HG02938 (cell line): ENCODE data around the gene KCNIP4.

Experiments used
- ATAC-seq: cut with Tn5 transposase; IDR thresholded peaks from one replicate; pipeline ENCODE4 v1.9.1; 2021; ENCODE audit warnings: mild to moderate bottlenecking, moderate library complexity; ENCODE audit not compliant: unreplicated experiment

The KCNIP4 gene

DNA sequence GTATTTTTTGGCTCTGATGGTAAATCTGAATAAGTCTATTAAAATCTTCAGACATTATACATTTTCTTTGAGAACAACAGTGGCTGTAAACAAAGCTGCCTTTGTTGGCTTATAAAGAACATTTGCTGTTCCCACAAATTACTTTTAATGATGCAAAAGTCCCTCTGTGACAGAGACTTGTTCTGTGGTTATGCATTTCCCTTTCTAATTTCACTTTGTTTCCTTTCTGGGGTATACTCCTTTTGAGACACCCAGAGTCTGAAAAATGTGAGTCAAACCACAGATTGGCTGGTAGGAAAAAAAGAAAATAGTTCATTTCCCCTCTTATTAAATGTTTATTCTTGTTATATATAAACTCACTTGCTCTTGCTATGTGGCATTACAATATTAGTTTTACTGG lies 845.9 kb downstream of the KCNIP4 start:
- ATAC-seq = no peak

- ATAC-seq = no peak
These were observed 850.7 kb downstream of the KCNIP4 start for GRCh38 chr4:21097865-21098264.

DNA sequence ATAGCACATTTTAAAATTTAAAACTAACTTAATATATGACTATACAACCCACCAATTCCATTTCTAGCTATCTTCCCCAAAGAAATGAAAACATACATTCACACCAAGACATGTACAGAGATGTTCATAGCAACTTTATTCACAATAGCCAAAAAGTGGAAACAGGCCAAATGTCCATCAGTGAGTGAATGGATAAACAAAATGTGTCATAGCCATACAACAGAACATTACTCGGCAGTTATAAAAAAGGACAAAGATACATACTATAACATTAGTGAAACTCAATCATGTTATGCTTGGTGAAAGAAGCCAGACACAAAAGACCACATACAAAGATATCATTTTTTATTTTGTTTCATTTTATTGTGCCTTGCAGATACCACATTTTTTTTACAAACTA lies 851.5 kb downstream of the KCNIP4 start:
- ATAC-seq = no peak

GRCh38 chr4:21092531-21092930 lies 856.0 kb downstream of the KCNIP4 start:
- ATAC-seq = no peak

DNA sequence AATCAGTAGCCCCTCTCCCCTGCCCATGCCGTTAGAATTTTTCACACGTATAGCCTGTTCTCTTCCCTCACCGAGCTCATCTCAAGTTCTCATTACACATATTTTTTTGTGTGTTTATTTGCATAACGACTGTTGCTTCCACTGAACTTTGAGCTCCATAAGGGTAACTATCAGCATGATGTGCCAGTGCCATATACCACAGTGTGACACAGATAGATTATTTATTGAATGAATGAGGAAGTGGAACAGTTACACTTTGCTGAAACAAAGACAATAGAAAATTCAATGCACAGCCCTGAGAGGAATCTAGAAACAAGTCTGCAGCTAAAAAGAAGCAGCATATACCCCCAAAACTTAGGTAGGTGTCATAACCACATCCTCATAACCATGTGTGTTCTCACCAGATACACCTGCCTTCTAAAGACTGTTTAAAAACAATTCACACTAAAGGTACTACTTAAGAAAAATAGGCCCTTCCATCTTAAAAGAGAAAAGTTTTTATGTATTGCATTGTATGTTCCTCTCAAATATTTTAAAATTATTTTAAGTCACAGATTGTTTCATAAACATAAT lies 858.4 kb downstream of the KCNIP4 start:
- ATAC-seq = no peak

GRCh38 chr4:21083413-21083812 lies 865.2 kb downstream of the KCNIP4 start:
- ATAC-seq = no peak

DNA sequence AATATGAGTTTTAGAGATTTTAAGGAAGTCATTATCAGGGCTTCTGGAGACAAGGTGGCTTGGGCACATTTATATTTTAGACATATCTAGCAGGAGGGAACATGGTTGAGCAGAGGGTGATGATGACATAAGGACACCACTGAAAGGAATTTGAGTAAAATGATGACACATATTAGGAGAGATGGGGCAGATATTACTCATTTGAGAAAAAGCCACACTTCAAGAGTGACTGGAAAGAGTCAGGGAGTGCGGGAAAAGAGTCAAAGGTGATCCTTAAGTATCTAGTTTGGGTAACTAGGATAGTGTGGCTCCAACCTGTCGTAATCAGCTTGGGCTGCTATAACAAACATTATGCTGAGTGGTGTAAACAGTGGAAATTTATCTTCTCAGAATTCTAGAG lies 870.6 kb downstream of the KCNIP4 start:
- no peak for ATAC-seq

- no peak for ATAC-seq
These were observed 881.2 kb downstream of the KCNIP4 start for GRCh38 chr4:21067351-21067750.

- ATAC-seq = no peak
These were observed 886.7 kb downstream of the KCNIP4 start for GRCh38 chr4:21061902-21062301.

- no peak for ATAC-seq
These were observed 902.4 kb downstream of the KCNIP4 start for GRCh38 chr4:21046141-21046540.

DNA sequence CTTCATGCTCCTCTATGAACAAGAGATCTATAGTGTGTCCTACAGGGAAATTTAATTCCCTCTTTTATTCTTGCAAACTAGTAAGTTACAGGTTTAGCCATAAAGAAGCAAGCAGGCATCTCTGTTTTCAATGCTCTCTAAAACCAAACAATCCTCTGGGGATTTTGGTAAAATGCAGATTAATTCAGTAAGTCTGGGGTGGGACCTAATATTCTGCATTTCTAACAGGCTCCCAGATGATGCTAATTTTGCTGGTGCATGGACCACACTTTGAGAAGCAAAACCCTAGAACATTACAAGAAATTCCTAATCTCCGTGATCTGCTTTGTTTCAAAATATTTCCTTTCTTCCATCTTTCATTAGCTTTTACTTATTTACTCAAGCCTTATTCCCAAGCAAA lies 903.5 kb downstream of the KCNIP4 start:
- ATAC-seq = no peak

DNA sequence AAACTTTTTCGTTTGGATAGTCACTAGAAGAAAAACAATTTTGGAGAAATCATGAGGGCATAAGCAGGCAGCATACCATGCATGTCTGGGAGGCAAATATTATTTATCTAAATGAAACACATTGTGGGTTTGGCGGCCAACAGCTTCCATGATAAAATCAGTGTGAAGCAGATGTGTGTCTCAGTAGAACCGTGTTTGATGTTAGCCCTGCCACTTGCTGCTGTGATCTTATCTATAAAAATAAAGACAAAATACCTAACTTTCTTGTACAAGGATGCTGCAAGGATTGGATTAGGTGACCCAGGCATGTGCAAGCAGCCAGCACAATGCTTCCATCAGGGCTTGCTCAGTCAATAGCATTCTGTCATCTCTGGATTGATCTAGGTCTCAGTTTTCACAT lies 906.9 kb downstream of the KCNIP4 start:
- ATAC-seq = no peak

DNA sequence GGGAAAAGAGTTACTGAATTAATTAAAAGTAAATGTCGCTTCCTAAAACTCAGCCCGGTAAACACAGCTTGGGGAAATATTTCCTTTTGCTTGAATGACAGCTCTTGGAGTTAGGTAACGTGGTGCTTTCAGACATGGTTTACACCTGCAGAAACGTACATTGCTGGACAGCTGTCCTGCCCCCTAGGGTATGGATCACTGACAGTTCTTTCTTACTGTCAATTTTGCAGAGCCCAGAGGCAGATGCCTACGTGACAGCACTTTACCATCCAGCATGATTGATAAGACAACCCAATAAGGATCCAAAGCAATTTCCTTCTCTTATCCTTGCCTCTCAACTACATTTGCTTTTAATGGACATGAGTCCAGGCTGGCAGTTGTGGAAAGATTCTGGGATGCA lies 913.8 kb downstream of the KCNIP4 start:
- no peak for ATAC-seq

- no peak for ATAC-seq
These were observed 916.4 kb downstream of the KCNIP4 start for GRCh38 chr4:21032089-21032645.

- ATAC-seq = no peak
These were observed 929.8 kb downstream of the KCNIP4 start for GRCh38 chr4:21018817-21019216.

GRCh38 chr4:21013501-21013900 lies 935.1 kb downstream of the KCNIP4 start:
- ATAC-seq = no peak

DNA sequence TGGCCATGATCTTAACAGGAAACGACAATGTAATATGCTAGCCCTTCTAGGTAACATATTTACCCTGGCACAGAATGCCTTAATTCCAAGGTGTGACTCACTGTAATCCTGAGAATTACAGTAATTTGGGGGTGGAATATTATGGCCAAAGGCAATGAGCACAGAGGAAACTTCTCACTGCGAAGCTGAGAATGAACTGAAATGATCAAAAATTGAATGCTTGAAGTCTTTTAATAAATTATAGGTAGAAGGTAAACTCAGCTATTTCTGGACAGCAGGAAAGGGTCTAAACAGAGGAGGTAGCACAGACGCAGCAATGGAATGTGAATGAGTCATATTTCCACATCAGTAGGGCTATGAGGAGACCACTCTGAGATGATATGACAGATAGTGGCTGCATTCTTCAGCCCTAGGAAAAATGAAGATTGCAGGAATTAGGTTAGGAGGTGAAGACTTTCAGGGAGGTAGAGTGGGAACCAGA lies 935.7 kb downstream of the KCNIP4 start:
- no peak for ATAC-seq

DNA sequence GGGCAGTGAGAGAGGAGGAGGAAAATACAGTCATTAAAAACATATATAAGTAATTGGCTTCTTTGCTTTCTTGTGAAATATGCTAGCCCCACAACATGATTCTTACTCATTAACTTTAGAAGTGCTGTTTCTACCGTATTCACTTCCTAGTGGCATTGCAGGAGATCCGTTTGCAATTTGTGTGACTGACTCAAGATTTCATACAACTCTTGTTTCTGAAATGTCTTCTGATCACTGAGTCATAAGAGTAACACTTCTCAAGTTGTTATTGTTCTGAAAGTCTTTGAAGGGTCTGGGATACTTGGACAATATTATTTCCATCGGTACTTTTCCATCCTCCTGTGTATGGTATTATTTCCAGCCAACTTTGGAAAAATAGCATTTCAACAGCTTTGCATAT lies 937.5 kb downstream of the KCNIP4 start:
- no peak for ATAC-seq

DNA sequence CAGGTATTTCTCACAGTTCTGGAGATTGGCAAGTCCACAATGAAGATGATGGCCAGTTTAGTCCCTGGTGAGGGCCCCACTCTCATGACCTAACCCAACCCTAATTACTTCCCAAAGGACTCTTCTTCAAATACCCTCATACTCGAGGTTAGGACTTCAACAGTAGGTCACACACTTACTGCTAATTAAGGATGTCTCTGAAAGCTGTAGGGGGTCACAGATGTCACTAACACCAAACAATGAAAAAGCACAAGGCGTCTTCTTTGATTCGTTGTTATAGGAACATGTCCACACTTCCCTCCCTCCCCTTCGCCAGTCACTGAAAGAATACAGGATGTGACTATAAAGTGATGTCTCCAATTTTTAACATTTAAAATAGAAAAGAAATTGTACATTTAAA lies 938.6 kb downstream of the KCNIP4 start:
- ATAC-seq = no peak

- ATAC-seq = no peak
These were observed 942.9 kb downstream of the KCNIP4 start for GRCh38 chr4:21005647-21006046.

GRCh38 chr4:21002976-21003375 lies 945.6 kb downstream of the KCNIP4 start:
- no peak for ATAC-seq

DNA sequence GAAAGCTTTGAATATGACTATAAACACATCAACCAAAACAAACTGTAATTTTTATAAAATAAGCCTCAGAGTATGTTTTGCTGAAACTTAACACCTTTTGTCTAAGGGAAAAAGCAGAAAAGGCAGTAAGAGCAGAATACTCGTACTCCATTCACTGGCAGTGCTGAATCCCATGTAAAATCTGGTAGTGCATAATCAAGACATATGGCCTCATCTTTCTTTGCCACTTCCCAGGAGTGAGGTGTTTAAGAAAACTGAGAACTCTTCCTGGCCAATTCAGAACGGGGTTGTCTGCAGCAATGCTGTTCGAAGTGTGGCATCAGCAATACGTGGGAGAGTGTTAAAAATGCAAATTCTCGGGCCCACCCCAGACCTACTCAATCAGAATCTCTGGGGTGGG lies 946.3 kb downstream of the KCNIP4 start:
- ATAC-seq = no peak

DNA sequence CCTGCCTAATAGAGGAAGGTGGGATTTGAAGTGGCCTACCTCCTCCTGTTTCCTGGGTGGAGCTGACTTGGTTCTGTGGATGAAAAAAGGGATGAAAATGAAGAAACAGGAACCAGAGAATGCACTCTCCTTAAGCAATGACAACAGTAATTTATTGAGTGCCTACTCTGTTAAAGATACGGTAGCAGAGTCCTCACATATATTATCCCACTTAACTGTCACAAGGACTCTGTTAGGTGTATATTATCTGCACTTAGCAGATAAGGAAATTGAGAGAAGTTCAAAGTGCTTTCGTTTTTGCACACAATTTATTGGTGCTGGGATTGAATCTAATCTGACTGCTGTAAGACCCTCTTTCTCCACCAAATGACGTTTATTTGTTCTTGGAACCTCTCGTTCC lies 947.1 kb downstream of the KCNIP4 start:
- ATAC-seq = no peak
